Upper lobe of left lung (tissue), 4 donors: Measurements from ENCODE around the gene ZNF668.

Experiments used
- CTCF ChIP-seq, 6 experiments: fragments of 450-650 bp in 4 of 6; fragments of 200-600 bp in 2 of 6; sonication (generic) in 2 of 6; IDR thresholded peaks; one replicate each; pipeline ENCODE4 v1.5.1; 2016 to 2019; ENCODE audit warnings: antibody characterized with exemption in 6 of 6
- POLR2A ChIP-seq, 4 donors: fragments of 450-650 bp; IDR thresholded peaks; one replicate each; pipeline ENCODE4 v1.5.1; 2016 to 2017; ENCODE audit warnings: antibody characterized with exemption in 4 of 4, mild to moderate bottlenecking in 2 of 4
- POLR2AphosphoS5 ChIP-seq, 2 donors: sonication (generic); formaldehyde crosslinking; IDR thresholded peaks; one replicate each; pipeline ENCODE4 v1.5.1; 2017; ENCODE audit warnings: antibody characterized with exemption in 2 of 2

GRCh38 chr16:31072540-31073141 is 1.4 kb downstream of the ZNF668 start:
- TF ChIP-seq POLR2A (IDR thresholded peaks at IDR 0.05) (no peak), CTCF (IDR thresholded peaks at IDR 0.05) (no peak), POLR2AphosphoS5 (IDR thresholded peaks at IDR 0.05) (no peak)
